ENCODE data around the gene ACHE.
"Not testable (repeated sequence)": the region's sequence is repeated elsewhere in the genome, so short reads cannot be mapped to it uniquely, and the experiment has no call there.

- not testable (repeated sequence) for TF ChIP-seq REST (IDR thresholded peaks at IDR 0.05); CTCF (IDR thresholded peaks at IDR 0.05; ENCODE audit: low read depth, low read length, missing input control)
Measured at GRCh38 chr7:100910443-100910842, 14.8 kb upstream of the ACHE start.

All from liver (tissue), 2 donors.